AG10803 (cell line): Measurements from ENCODE around the gene IRF2BP2.

Experiments
- DNase-seq: peaks from one replicate; pipeline ENCODE4 v3.0.0; 2010; ENCODE audit warnings: low read depth
- H3K4me3 ChIP-seq: 2 replicates; pipeline ENCODE4 v1.5.1; 2011; ENCODE audit warnings: mild to moderate bottlenecking, low read length, control low read depth
- TF ChIP-seq, protein P1 (sequence below): conservative IDR thresholded peaks from 2 replicates; pipeline ENCODE4 v1.5.1; 2011; ENCODE audit warnings: mild to moderate bottlenecking, low read length, control low read depth, inconsistent platforms

The IRF2BP2 gene

GRCh38 chr1:234584420-234584805 is 25.6 kb downstream of the IRF2BP2 start:
- TF ChIP-seq, protein P1, sequence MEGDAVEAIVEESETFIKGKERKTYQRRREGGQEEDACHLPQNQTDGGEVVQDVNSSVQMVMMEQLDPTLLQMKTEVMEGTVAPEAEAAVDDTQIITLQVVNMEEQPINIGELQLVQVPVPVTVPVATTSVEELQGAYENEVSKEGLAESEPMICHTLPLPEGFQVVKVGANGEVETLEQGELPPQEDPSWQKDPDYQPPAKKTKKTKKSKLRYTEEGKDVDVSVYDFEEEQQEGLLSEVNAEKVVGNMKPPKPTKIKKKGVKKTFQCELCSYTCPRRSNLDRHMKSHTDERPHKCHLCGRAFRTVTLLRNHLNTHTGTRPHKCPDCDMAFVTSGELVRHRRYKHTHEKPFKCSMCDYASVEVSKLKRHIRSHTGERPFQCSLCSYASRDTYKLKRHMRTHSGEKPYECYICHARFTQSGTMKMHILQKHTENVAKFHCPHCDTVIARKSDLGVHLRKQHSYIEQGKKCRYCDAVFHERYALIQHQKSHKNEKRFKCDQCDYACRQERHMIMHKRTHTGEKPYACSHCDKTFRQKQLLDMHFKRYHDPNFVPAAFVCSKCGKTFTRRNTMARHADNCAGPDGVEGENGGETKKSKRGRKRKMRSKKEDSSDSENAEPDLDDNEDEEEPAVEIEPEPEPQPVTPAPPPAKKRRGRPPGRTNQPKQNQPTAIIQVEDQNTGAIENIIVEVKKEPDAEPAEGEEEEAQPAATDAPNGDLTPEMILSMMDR, result no peak
- no peak for DNase-seq
- H3K4me3 ChIP-seq, result no peak overlapping the region

DNA sequence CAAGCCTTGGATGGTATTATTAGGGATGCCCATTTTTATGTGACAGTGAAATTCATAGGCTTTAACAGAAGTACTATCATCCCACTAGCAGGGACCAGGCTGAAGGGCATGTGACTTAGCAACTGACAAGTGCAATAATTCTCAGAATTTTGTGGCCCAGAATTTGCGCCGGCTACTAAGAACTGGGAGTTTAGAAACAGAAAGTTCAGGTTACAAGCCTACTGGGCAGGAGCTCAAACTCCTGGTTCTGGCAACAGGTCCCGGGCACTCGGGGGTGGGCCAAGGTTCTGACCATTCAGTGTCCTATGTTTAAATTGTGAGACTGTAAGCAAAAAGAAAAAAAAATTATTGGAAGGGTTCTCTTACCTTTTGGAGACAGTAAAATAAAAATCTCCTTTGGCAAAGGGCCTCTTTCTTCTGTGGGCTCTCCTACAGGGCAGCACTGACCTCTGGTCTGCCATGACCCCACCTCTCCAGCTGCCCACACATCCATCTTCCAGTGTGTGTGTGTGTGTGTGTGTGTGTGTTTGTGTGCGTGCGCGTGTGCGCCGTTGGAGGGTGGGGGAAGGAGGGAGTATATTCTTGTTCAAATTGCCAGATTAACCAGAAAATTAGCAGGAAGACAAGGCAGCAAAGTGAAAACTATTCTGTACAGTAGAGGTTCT is 26.1 kb downstream of the IRF2BP2 start:
- TF ChIP-seq, protein P1, result no peak
- no peak overlapping the region for H3K4me3 ChIP-seq
- no peak for DNase-seq

GRCh38 chr1:234582681-234583301 is 27.2 kb downstream of the IRF2BP2 start:
- TF ChIP-seq, protein P1, result no peak
- H3K4me3 ChIP-seq, result no peak overlapping the region
- DNase-seq, result no peak

DNA sequence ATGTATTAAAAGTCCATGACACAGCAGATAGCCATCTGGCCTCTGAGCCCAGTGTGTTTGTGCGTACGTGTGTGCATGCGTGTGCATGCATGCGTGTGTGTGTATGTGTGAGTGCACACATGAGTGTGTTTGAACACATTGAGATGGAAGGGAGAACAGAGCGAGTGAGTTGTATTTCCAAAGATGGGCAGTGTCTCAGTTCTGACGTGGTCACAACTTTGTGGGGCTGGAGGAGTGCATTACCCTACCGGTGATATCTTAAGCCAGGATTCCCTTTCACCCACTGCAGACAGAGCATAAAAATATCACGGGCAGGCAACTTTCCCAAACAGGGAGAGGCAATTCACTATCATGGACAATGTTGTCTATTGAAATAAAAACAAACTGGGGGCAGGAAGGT is 27.8 kb downstream of the IRF2BP2 start:
- TF ChIP-seq, protein P1, result no peak

GRCh38 chr1:234581063-234581714 is 28.8 kb downstream of the IRF2BP2 start:
- TF ChIP-seq, protein P1, result no peak
- no peak overlapping the region for H3K4me3 ChIP-seq
- DNase-seq, result no peak

More for the DNA sequence above, 27.8 kb downstream of the IRF2BP2 start:
- H3K4me3 ChIP-seq, result no peak overlapping the region
- DNase-seq, result no peak

DNA sequence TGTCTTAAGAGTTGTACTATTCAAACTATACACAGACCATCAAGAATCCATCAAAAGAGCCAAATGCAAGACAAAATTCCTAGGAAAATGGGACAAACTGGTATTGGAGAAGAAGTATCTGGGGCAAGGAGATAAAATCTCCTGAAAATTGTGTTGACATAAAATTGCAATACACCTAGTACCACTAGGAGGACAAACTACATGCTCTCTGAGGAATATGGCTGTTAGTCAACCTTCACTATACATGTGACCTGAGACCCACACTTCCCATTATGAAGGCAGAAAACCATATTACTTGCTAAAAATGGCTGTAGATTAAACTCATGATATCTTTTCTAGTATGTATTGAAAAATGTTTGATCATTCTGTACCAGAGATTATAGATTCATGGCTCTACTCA is 30.0 kb downstream of the IRF2BP2 start:
- no peak for DNase-seq
- H3K4me3 ChIP-seq, result no peak overlapping the region
- TF ChIP-seq, protein P1, result peak; percentile 28

GRCh38 chr1:234578735-234579134 is 31.2 kb downstream of the IRF2BP2 start:
- no peak for DNase-seq
- TF ChIP-seq, protein P1, result no peak
- no peak overlapping the region for H3K4me3 ChIP-seq
